Liver (tissue), 9 donors: ENCODE results near the gene FRA10AC1. TPM values are rescaled to one million over a fixed set of nuclear protein-coding genes. Genes with fewer than 3 reads are reported as not detected.

ENCODE experiments used
- DNase-seq: peaks from one replicate; pipeline ENCODE4 v3.0.0-alpha.2; 2017; ENCODE audit warnings: low spot score
- H3K27ac ChIP-seq, 2 donors: one replicate each; pipeline ENCODE4 v1.7.0; 2013; ENCODE audit warnings: inconsistent platforms in 2 of 2, low read length in 2 of 2, control low read depth in 1 of 2, low read depth in 1 of 2, mild to moderate bottlenecking in 1 of 2
- H3K27me3 ChIP-seq, 4 donors: one replicate each; pipeline versions ENCODE4 v1.6.1 to v1.7.0; 2013; ENCODE audit warnings: low read length in 3 of 4, inconsistent platforms in 1 of 4, mild to moderate bottlenecking in 1 of 4, moderate library complexity in 1 of 4; ENCODE audit not compliant: control insufficient read depth in 4 of 4, insufficient read depth in 4 of 4
- H3K36me3 ChIP-seq, 4 donors: one replicate each; pipeline versions ENCODE4 v1.6.1 to v1.7.0; 2013; ENCODE audit warnings: low read length in 3 of 4, mild to moderate bottlenecking in 3 of 4, low read depth in 1 of 4, moderate library complexity in 1 of 4; ENCODE audit not compliant: control insufficient read depth in 4 of 4, insufficient read depth in 3 of 4
- H3K4me1 ChIP-seq, 4 donors: one replicate each; pipeline versions ENCODE4 v1.6.1 to v1.7.0; 2013; ENCODE audit warnings: low read length in 3 of 4, mild to moderate bottlenecking in 3 of 4, moderate library complexity in 1 of 4; ENCODE audit not compliant: control insufficient read depth in 4 of 4, insufficient read depth in 4 of 4
- H3K4me3 ChIP-seq, 3 donors: one replicate each; pipeline versions ENCODE4 v1.6.1 to v1.7.0; 2013; ENCODE audit warnings: low read length in 3 of 3, control low read depth in 1 of 3, low read depth in 1 of 3, mild to moderate bottlenecking in 1 of 3
- H3K9ac ChIP-seq, 2 donors: one replicate each; pipeline ENCODE4 v1.7.0; 2013; ENCODE audit warnings: low read length in 2 of 2, mild to moderate bottlenecking in 2 of 2, moderate library complexity in 2 of 2, control low read depth in 1 of 2, low read depth in 1 of 2
- H3K9me3 ChIP-seq, 4 donors: one replicate each; pipeline versions ENCODE4 v1.6.1 to v1.7.0; 2013; ENCODE audit warnings: low read length in 3 of 4; ENCODE audit not compliant: control insufficient read depth in 4 of 4
- EGR1 ChIP-seq, 2 donors: IDR thresholded peaks; 2 replicates each; pipeline ENCODE4 v1.6.1; 2016 to 2018; ENCODE audit warnings: antibody characterized with exemption in 2 of 2, low read depth in 2 of 2
- FOXA1 ChIP-seq: IDR thresholded peaks from 2 replicates; pipeline ENCODE4 v1.6.1; 2016; ENCODE audit warnings: antibody characterized with exemption
- FOXA2 ChIP-seq: IDR thresholded peaks from 2 replicates; pipeline ENCODE4 v1.6.1; 2016; ENCODE audit warnings: antibody characterized with exemption
- GABPA ChIP-seq, 2 donors: IDR thresholded peaks in 1 of 2; conservative IDR thresholded peaks in 1 of 2; 2 replicates each; pipeline ENCODE4 v1.6.1; 2016; ENCODE audit warnings: antibody characterized with exemption in 2 of 2, mild to moderate bottlenecking in 1 of 2, moderate library complexity in 1 of 2
- HNF4A ChIP-seq, 2 donors: conservative IDR thresholded peaks; 2 replicates each; pipeline ENCODE4 v1.6.1; 2016; ENCODE audit warnings: antibody characterized with exemption in 2 of 2, mild to moderate bottlenecking in 2 of 2
- HNF4G ChIP-seq: IDR thresholded peaks from 2 replicates; pipeline ENCODE4 v1.6.1; 2016; ENCODE audit warnings: antibody characterized with exemption
- JUND ChIP-seq, 2 donors: IDR thresholded peaks; 2 replicates each; pipeline ENCODE4 v1.6.1; 2016; ENCODE audit warnings: antibody characterized with exemption in 2 of 2
- NR2F2 ChIP-seq: IDR thresholded peaks from 2 replicates; pipeline ENCODE4 v1.6.1; 2016; ENCODE audit warnings: antibody characterized with exemption
- RAD21 ChIP-seq, 2 donors: IDR thresholded peaks; 2 replicates each; pipeline ENCODE4 v1.6.1; 2016; ENCODE audit warnings: antibody characterized with exemption in 2 of 2, mild to moderate bottlenecking in 2 of 2
- RXRA ChIP-seq, 2 donors: IDR thresholded peaks; 2 replicates each; pipeline ENCODE4 v1.6.1; 2017 to 2018; ENCODE audit warnings: antibody characterized with exemption in 2 of 2, mild to moderate bottlenecking in 1 of 2
- SP1 ChIP-seq: IDR thresholded peaks from 2 replicates; pipeline ENCODE4 v1.6.1; 2018; ENCODE audit warnings: antibody characterized with exemption, mild to moderate bottlenecking
- TAF1 ChIP-seq: conservative IDR thresholded peaks from 2 replicates; pipeline ENCODE4 v1.6.1; 2016; ENCODE audit warnings: antibody characterized with exemption, mild to moderate bottlenecking
- YY1 ChIP-seq: IDR thresholded peaks from 2 replicates; pipeline ENCODE4 v1.6.1; 2016; ENCODE audit warnings: antibody characterized with exemption, mild to moderate bottlenecking
- WGBS: extraction: QIAGEN DNeasy Blood & Tissue Kit; methylation state at CpG from one replicate; pipeline ENCODE4 v1.1.7; 2013; 5-methylcytosine and 5-hydroxymethylcytosine counted together
- polyA plus RNA-seq, 2 donors: library from polyadenylated mRNA; stranded (reverse) in 1 of 2; unstranded in 1 of 2; fragments of 200-250 nt in 1 of 2; fragments of >200 nt in 1 of 2; fragmentation: Nextera tagmentation in 1 of 2; extraction: Ambion mirVana in 1 of 2; gene quantifications; one replicate each; pipeline versions ENCODE4 v1.2.1 to v1.2.3, GENCODE V29; 2013 to 2015
- total RNA-seq, 2 donors: library from RNA; depleted of rRNA; stranded (reverse); fragments of >200 nt; gene quantifications; one replicate each; pipeline ENCODE4 v1.2.3, GENCODE V29; 2014
- TF ChIP-seq, protein P1 (sequence below): IDR thresholded peaks from 2 replicates; pipeline ENCODE4 v1.6.1; 2016; ENCODE audit warnings: antibody characterized with exemption
- TF ChIP-seq, protein P2 (sequence below): IDR thresholded peaks from 2 replicates; pipeline ENCODE4 v1.6.1; 2016; ENCODE audit warnings: antibody characterized with exemption
- TF ChIP-seq, protein P3 (sequence below): fragments of 150-350 bp; IDR thresholded peaks from 2 replicates; pipeline ENCODE4 v1.5.1; 2017; ENCODE audit warnings: improper control_type of control experiment, low read depth, low read length; ENCODE audit not compliant: missing input control
- TF ChIP-seq, protein P4 (sequence below): IDR thresholded peaks from 2 replicates; pipeline ENCODE4 v1.6.1; 2016; ENCODE audit warnings: antibody characterized with exemption
- TF ChIP-seq, protein P5 (sequence below): IDR thresholded peaks from 2 replicates; pipeline ENCODE4 v1.6.1; 2016; ENCODE audit warnings: antibody characterized with exemption, mild to moderate bottlenecking
- donor health status: healthy.
- donor health status: healthy.
- donor health status: healthy.
- donor health status: healthy.
- donor health status: healthy.

The FRA10AC1 gene
- total and polyA plus RNA-seq, 4 donors: 2.5 to 19.2 (median 5.8) TPM

DNA sequence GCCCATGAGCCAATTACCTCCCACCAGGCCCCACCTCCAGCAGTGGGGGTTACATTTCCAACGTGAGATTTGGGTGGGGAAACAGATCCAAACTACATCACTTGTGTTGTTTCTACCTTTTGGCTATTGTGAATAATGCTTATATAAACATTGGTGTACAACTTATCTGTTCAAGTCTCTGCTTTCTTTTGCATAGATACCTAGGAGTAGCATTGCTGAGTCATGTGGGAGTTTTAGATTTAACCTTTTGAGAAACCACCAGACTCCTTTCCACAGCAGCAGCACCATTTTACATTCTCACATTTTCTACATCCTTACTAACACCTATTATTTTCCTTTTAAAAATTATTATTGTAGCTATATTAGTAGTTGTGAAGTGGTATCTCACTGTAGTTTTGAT lies 14.4 kb upstream of the FRA10AC1 start:
- Histone ChIP-seq H3K9me3 (no peaks in the 10 kb centered on the region), H3K9ac (no peak overlapping the region), H3K36me3 (no peaks in the 10 kb centered on the region), H3K4me1 (no peaks in the 10 kb centered on the region), H3K4me3 (no peak overlapping the region), H3K27me3 (no peaks in the 10 kb centered on the region), H3K27ac (no peak overlapping the region)
- 32% methylated on average over 1 of the region's 1 CpG for WGBS
- DNase-seq: no peak
- no peak for TF ChIP-seq SP1
- no peak for TF ChIP-seq RAD21 (IDR thresholded peaks at IDR 0.05)
- TF ChIP-seq GABPA (IDR thresholded peaks at IDR 0.05 in 1 of 2, conservative IDR thresholded peaks at IDR 0.05 in 1 of 2): no peak
- no peak for TF ChIP-seq EGR1 (IDR thresholded peaks at IDR 0.05; ENCODE audit: low read depth in 2 of 2)
- TF ChIP-seq, protein P1, sequence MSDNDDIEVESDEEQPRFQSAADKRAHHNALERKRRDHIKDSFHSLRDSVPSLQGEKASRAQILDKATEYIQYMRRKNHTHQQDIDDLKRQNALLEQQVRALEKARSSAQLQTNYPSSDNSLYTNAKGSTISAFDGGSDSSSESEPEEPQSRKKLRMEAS: no peak
- no peak for TF ChIP-seq YY1
- TF ChIP-seq HNF4A (conservative IDR thresholded peaks at IDR 0.05): no peak
- TF ChIP-seq NR2F2: no peak
- no peak for TF ChIP-seq JUND (IDR thresholded peaks at IDR 0.05)
- TF ChIP-seq, protein P2, sequence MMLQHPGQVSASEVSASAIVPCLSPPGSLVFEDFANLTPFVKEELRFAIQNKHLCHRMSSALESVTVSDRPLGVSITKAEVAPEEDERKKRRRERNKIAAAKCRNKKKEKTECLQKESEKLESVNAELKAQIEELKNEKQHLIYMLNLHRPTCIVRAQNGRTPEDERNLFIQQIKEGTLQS: no peak
- no peak for TF ChIP-seq HNF4G
- TF ChIP-seq, protein P3, sequence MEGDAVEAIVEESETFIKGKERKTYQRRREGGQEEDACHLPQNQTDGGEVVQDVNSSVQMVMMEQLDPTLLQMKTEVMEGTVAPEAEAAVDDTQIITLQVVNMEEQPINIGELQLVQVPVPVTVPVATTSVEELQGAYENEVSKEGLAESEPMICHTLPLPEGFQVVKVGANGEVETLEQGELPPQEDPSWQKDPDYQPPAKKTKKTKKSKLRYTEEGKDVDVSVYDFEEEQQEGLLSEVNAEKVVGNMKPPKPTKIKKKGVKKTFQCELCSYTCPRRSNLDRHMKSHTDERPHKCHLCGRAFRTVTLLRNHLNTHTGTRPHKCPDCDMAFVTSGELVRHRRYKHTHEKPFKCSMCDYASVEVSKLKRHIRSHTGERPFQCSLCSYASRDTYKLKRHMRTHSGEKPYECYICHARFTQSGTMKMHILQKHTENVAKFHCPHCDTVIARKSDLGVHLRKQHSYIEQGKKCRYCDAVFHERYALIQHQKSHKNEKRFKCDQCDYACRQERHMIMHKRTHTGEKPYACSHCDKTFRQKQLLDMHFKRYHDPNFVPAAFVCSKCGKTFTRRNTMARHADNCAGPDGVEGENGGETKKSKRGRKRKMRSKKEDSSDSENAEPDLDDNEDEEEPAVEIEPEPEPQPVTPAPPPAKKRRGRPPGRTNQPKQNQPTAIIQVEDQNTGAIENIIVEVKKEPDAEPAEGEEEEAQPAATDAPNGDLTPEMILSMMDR: no peak
- no peak for TF ChIP-seq FOXA1
- TF ChIP-seq TAF1: no peak
- TF ChIP-seq FOXA2: no peak
- TF ChIP-seq, protein P4, sequence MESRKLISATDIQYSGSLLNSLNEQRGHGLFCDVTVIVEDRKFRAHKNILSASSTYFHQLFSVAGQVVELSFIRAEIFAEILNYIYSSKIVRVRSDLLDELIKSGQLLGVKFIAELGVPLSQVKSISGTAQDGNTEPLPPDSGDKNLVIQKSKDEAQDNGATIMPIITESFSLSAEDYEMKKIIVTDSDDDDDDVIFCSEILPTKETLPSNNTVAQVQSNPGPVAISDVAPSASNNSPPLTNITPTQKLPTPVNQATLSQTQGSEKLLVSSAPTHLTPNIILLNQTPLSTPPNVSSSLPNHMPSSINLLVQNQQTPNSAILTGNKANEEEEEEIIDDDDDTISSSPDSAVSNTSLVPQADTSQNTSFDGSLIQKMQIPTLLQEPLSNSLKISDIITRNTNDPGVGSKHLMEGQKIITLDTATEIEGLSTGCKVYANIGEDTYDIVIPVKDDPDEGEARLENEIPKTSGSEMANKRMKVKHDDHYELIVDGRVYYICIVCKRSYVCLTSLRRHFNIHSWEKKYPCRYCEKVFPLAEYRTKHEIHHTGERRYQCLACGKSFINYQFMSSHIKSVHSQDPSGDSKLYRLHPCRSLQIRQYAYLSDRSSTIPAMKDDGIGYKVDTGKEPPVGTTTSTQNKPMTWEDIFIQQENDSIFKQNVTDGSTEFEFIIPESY: no peak

DNA sequence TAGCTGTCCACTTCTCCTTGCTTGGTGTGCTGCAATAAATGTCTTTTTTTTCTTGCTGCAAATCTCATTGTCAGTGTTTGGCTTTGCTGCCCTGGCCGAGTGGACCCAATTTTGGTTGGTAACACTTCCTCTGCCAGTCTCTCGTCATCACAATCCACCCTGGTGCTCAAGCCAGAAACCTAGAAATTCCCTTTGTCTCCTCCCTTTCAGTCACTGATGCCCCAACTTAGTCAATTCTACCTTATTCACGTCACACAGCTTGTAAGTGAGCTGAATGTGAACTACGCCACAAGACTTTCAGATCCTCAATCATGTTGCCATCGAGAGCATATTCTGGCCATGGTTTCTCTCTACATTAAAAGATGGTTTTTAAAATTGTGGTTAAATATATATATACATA lies 13.0 kb upstream of the FRA10AC1 start:
- DNase-seq: no peak
- H3K4me1 ChIP-seq: no peaks in the 10 kb centered on the region
- no peak overlapping the region for H3K9ac ChIP-seq
- WGBS: 89% methylated on average over 5 of the region's 5 CpGs
- H3K27ac ChIP-seq: no peak overlapping the region
- no peak overlapping the region for H3K4me3 ChIP-seq
- TF ChIP-seq SP1: no peak
- no peak for TF ChIP-seq TAF1
- TF ChIP-seq RXRA (IDR thresholded peaks at IDR 0.05): no peak
- TF ChIP-seq RAD21 (IDR thresholded peaks at IDR 0.05): no peak
- no peak for TF ChIP-seq HNF4A (conservative IDR thresholded peaks at IDR 0.05)
- no peak for TF ChIP-seq JUND (IDR thresholded peaks at IDR 0.05)
- TF ChIP-seq, protein P1: no peak
- TF ChIP-seq, protein P5, sequence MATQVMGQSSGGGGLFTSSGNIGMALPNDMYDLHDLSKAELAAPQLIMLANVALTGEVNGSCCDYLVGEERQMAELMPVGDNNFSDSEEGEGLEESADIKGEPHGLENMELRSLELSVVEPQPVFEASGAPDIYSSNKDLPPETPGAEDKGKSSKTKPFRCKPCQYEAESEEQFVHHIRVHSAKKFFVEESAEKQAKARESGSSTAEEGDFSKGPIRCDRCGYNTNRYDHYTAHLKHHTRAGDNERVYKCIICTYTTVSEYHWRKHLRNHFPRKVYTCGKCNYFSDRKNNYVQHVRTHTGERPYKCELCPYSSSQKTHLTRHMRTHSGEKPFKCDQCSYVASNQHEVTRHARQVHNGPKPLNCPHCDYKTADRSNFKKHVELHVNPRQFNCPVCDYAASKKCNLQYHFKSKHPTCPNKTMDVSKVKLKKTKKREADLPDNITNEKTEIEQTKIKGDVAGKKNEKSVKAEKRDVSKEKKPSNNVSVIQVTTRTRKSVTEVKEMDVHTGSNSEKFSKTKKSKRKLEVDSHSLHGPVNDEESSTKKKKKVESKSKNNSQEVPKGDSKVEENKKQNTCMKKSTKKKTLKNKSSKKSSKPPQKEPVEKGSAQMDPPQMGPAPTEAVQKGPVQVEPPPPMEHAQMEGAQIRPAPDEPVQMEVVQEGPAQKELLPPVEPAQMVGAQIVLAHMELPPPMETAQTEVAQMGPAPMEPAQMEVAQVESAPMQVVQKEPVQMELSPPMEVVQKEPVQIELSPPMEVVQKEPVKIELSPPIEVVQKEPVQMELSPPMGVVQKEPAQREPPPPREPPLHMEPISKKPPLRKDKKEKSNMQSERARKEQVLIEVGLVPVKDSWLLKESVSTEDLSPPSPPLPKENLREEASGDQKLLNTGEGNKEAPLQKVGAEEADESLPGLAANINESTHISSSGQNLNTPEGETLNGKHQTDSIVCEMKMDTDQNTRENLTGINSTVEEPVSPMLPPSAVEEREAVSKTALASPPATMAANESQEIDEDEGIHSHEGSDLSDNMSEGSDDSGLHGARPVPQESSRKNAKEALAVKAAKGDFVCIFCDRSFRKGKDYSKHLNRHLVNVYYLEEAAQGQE: no peak
- no peak for TF ChIP-seq YY1
- no peaks in the 10 kb centered on the region for H3K9me3 ChIP-seq
- H3K36me3 ChIP-seq: no peaks in the 10 kb centered on the region
- H3K27me3 ChIP-seq: no peaks in the 10 kb centered on the region
